ENCODE measurements around the gene DCHS1.

The DCHS1 gene

GRCh38 chr11:6663794-6664469 lies 8.3 kb upstream of the DCHS1 start:
- Histone ChIP-seq H3K36me3 (no peaks in the 10 kb centered on the region), H3K27me3 (no peaks in the 10 kb centered on the region), H3K9me3 (no peaks in the 10 kb centered on the region), H3K4me3 (ENCODE audit: low read depth, low read length) (no peak overlapping the region), H3K4me1 (no peaks in the 10 kb centered on the region)
- TF ChIP-seq CTCF (IDR thresholded peaks at IDR 0.05; ENCODE audit: low read depth, low read length) = no peak
- no peak for DNase-seq

GRCh38 chr11:6660712-6661111 lies 5.1 kb upstream of the DCHS1 start:
- TF ChIP-seq CTCF (IDR thresholded peaks at IDR 0.05; ENCODE audit: low read depth, low read length) = no peak
- Histone ChIP-seq H3K27me3 (peaks cover 6% of the 10 kb centered on the region), H3K4me1 (no peaks in the 10 kb centered on the region), H3K36me3 (no peaks in the 10 kb centered on the region), H3K9me3 (no peaks in the 10 kb centered on the region), H3K4me3 (ENCODE audit: low read depth, low read length) (no peak overlapping the region)
- no peak for DNase-seq

GRCh38 chr11:6658647-6659046 lies 3.0 kb upstream of the DCHS1 start:
- Histone ChIP-seq H3K4me1 (no peaks in the 10 kb centered on the region), H3K27me3 (peaks cover 6% of the 10 kb centered on the region), H3K9me3 (no peaks in the 10 kb centered on the region), H3K4me3 (ENCODE audit: low read depth, low read length) (no peak overlapping the region), H3K36me3 (no peaks in the 10 kb centered on the region)
- DNase-seq = no peak
- TF ChIP-seq CTCF (IDR thresholded peaks at IDR 0.05; ENCODE audit: low read depth, low read length) = no peak

- Histone ChIP-seq H3K9me3 (no peaks in the 10 kb centered on the region), H3K36me3 (no peaks in the 10 kb centered on the region), H3K4me1 (no peaks in the 10 kb centered on the region), H3K4me3 (ENCODE audit: low read depth, low read length) (no peak overlapping the region), H3K27me3 (peaks cover 6% of the 10 kb centered on the region)
- DNase-seq = no peak
- no peak for TF ChIP-seq CTCF (IDR thresholded peaks at IDR 0.05; ENCODE audit: low read depth, low read length)
These were observed 1.7 kb upstream of the DCHS1 start for GRCh38 chr11:6657346-6657745.

GRCh38 chr11:6656936-6657335 lies 1.3 kb upstream of the DCHS1 start:
- no peaks in the 10 kb centered on the region for H3K4me1 ChIP-seq
- peaks cover 6% of the 10 kb centered on the region for H3K27me3 ChIP-seq
- TF ChIP-seq CTCF (IDR thresholded peaks at IDR 0.05; ENCODE audit: low read depth, low read length) = no peak
- no peak overlapping the region for H3K4me3 ChIP-seq (ENCODE audit: low read depth, low read length)
- H3K36me3 ChIP-seq = no peaks in the 10 kb centered on the region
- no peak for DNase-seq
- no peaks in the 10 kb centered on the region for H3K9me3 ChIP-seq

GRCh38 chr11:6656584-6656915 lies 941 bp upstream of the DCHS1 start:
- Histone ChIP-seq H3K27me3 (peaks cover 6% of the 10 kb centered on the region), H3K4me3 (ENCODE audit: low read depth, low read length) (no peak overlapping the region), H3K9me3 (no peaks in the 10 kb centered on the region), H3K4me1 (no peaks in the 10 kb centered on the region), H3K36me3 (no peaks in the 10 kb centered on the region)
- no peak for TF ChIP-seq CTCF (IDR thresholded peaks at IDR 0.05; ENCODE audit: low read depth, low read length)
- DNase-seq = no peak
